C4-2B (cell line): ENCODE measurements around the gene WIPF3.

ENCODE experiments used
- CTCF ChIP-seq: fragments of 450-650 bp; conservative IDR thresholded peaks from 2 replicates; pipeline ENCODE4 v1.5.1; 2017; ENCODE audit warnings: mild to moderate bottlenecking
- ZFX ChIP-seq: fragments of 450-650 bp; IDR thresholded peaks from 2 replicates; pipeline ENCODE4 v1.6.1; 2017

GRCh38 chr7:29839921-29840320 is 33.6 kb downstream of the WIPF3 start:
- TF ChIP-seq CTCF (no peak), ZFX (no peak)
